Nucleus accumbens (tissue), 56 donors: ENCODE measurements around the gene SPO11.

Source experiments
- DNase-seq, 56 donors: peaks; one replicate each; lab custom pipeline; 2025; lab: John Stamatoyannopoulos, UW

Gene SPO11

DNA sequence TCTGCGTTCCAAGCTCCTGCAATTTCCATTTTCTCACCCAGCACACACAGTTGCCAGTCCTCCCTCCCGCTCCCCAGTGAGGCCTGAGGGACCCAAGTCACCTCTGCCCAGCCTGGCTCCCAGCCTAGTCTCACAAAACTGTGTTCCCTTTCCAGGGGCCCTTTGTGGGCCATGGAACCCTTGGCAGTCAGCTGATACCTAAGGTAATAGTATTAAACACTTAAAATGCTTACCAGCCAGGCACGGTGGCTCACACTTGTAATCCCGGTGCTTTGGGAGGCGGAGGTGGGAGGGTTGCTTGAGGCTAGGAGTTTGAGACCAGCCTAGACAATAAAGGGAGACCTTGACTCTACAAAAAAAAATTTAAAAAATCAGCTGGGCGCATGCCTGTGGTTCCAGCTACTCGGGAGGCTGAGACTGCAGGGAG is 58.4 kb downstream of the SPO11 start:
- DNase-seq: peak in 4 of 56 donors; percentile 13 to 59 (median 39)

DNA sequence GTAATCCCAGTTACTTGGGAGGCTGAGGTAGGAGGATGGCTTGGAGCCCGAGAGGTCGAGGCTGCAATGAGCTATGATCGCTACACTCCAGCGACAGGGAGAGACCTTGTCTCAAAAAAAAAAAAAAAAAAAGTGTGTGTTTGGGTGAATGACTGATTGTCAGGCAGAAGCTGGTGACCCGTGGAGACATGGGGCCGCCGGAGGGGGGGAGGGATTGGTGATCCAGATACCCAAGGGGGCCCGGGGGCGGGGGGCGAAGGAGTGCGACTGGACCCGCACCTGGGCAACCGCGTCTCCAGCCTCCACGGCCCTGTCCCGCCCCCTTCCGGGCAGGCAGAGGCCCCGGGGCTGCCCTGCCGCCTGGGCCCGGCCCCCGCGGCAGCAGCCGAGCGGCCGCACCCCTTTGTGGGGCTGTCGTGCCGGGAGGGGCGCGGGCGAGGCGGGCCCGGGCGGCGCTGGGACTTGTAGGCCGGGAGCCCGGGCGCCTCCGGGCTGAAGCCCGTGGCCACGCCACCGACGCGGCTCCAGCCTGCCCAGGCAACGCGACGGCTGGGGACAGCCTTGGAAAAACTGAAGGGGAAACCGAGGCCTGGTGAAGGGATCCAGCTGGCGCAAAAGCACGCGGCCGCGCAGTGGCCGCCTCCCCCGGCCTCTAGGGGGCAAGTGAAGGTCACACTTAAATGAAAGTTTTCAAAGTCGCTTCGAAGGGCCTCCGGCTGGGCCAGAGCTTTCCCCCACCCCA is 59.5 kb downstream of the SPO11 start:
- DNase-seq: peak in 40 of 56 donors; percentile 19 to 81 (median 50)

DNA sequence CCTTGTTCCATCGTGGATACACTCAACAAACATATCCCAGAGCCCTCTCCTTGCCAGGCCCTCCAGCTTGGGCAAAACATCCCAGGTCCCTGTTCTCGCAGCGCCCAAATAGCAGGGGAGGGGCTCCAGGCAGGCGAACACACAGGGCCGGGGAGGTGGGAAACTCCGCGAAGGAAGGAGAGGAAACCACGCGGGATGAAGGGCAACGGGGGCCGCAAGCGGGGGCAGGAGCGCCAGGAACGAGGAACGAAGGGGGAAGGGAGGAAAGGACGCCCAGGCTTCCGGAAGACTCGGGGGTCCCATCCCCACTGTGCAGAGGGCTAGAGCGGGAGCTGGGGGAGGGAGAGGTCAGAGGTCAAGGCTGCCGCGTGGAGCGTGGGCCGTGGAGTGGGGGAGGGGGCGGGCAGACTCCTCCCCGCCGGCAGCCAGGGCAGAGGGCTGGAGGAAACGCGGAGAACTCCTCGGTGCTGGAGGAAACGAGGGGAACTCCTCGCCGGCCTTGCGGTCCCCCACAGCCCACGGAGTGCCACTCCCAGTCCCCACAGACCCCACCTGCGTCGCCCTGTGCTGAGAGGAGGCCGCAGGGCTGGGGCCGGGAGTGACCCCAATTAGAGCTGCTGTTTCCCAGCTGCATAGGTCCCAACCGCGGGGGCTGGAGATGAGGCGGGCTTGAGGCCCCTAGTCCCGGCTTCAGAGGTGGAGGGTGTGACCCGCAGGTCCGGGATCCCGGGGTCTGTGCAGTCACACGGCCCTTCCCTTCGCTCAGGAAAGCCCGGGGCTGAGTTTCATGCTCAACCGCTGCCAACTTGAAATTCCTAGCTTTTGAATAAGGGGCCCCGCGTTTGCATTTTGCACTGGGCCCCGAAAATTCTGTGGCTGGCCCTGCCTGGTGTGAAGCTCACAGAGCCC is 60.3 kb downstream of the SPO11 start:
- no peak for DNase-seq

DNA sequence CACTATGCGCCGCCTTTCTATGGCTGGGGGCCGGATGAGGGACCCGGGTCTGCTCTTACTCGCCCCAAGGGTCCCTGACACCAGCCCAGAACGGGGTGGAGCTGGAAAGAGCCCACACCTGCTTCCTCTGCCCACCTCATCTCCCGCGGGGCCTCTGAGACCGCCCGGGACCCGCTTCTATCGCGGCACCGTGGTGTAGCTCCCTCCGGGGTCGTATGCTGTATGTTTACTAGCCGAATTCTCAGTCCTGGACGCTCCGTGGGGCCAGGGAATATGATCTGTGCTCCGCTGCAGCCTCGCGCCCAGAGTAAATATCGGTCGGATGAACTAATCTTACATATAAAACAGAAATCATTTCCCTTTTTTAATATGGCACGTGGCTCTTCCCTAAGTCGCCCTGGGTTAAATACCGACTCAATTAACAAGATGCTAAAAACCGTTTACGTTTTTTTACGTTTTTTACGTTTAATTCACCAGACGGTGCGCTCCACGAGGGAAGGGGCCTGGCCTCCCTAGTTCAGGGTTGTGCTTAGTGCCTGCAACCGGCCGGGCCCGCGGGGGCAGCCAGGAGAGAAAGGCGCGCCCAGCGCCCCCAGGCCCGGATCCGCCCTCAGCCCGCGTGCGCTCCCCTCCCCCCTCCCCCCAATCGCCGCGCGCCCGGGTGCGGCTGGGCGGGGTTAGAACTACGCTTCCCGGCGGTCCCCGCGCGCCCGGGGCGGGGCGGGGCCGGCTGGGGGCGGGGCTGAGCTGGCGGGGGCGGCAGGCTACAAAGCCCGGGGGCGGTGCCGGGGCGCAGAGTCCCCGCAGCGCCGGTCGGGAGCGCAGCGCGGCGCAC is 61.2 kb downstream of the SPO11 start, which contains the start of gene RBM38:
Gene RBM38, plus strand, starts transcription at position 793 of the 835 bp plus-strand sequence. CDS start 186 bp downstream, outside the sequence.
- peak in 49 of 56 donors; percentile 18 to 87 (median 68) for DNase-seq

DNA sequence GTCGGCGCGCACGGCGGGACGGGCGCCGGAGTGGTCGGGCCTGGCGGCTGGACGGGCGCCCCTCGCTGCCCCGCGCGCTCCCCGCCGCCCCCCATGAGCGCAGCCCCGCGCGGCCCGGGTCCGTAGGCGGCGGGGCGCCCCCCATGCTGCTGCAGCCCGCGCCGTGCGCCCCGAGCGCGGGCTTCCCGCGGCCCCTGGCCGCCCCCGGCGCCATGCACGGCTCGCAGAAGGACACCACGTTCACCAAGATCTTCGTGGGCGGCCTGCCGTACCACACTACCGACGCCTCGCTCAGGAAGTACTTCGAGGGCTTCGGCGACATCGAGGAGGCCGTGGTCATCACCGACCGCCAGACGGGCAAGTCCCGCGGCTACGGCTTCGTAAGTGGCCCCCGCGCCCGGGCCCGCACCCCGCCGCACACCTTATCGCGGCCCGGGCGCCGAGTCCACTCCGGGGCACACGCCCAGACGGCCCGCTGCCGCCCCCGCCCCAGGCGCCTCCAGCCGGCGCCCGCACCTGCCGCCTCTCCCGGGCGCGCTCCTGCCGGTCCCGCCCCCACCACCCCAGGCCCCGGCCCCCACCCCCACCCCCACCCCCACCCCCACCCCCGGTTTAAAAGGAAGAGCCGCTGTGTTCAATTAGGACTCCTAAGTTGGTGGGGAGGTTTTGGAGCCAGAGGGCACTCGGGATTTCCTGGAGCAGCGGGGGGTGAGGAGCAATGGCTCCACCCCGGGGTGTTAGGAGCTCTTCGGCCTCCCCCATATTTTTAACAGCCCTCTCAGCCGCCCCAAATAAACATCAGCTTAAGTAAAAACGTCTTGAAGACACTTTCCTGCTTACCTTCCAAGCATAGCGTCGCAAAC is 62.1 kb downstream of the SPO11 start:
- peak in 2 of 56 donors; percentile 21 to 32 for DNase-seq

DNA sequence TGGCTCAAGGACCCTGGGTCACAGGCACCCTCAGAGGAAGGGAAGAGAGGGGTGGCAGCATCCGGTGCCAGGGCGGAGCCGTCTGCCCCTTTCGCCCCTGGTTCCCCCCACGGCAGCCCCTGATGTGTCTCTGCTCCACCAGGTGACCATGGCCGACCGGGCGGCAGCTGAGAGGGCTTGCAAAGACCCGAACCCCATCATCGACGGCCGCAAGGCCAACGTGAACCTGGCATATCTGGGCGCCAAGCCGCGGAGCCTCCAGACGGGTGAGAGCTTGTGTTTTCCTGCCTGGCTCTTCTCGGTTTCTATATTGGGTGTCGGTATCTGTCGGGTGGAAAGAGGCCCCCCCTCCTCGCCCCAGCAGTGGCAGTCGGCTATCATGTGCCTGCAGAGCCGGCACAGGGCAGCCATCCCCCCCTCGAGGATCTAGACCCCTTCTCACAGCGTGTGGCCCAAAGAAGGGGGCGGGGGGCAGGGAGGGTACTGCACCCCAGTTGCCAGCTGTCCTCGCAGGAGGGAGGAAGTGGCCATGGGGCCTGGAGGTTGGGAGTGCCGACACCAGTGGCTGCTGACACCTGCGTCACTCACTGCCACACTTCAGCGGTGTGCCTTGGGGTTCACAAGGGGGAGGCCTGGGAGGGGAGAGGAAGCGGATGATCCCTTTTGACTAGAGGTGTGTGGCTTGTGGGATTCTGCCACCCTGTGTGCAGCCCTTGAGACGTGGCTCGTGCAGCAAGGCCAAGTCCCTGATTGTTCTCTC is 63.1 kb downstream of the SPO11 start:
- peak in 17 of 56 donors; percentile 15 to 58 (median 35) for DNase-seq
